ENCODE measurements around the gene GARRE1.

Gene GARRE1

GRCh38 chr19:34235425-34235940 lies 18.9 kb upstream of the GARRE1 start:
- TF ChIP-seq TEAD4 (IDR thresholded peaks at IDR 0.05): no peak
- TF ChIP-seq TCF12 (IDR thresholded peaks at IDR 0.05; ENCODE audit: low read depth): no peak

GRCh38 chr19:34236035-34236987 lies 18.0 kb upstream of the GARRE1 start:
- TF ChIP-seq EP300 (IDR thresholded peaks at IDR 0.05; ENCODE audit: borderline replicate concordance) (no peak), YY1 (IDR thresholded peaks at IDR 0.05; ENCODE audit: low read depth) (no peak), CEBPB (IDR thresholded peaks at IDR 0.05) (no peak), TEAD4 (IDR thresholded peaks at IDR 0.05) (no peak), EGR1 (IDR thresholded peaks at IDR 0.05) (no peak), TCF12 (IDR thresholded peaks at IDR 0.05; ENCODE audit: low read depth) (no peak), FOXM1 (IDR thresholded peaks at IDR 0.05; ENCODE audit: borderline replicate concordance, low read depth) (no peak), RAD21 (IDR thresholded peaks at IDR 0.05; ENCODE audit: low read depth) (no peak), MAX (IDR thresholded peaks at IDR 0.05) (no peak), TAF1 (IDR thresholded peaks at IDR 0.05; ENCODE audit: low read depth) (no peak), ZBTB7A (IDR thresholded peaks at IDR 0.05; ENCODE audit: low read depth) (no peak), NFIC (IDR thresholded peaks at IDR 0.05) (no peak), CREB1 (IDR thresholded peaks at IDR 0.05; ENCODE audit: low read depth) (no peak)
- TF ChIP-seq, protein P1, sequence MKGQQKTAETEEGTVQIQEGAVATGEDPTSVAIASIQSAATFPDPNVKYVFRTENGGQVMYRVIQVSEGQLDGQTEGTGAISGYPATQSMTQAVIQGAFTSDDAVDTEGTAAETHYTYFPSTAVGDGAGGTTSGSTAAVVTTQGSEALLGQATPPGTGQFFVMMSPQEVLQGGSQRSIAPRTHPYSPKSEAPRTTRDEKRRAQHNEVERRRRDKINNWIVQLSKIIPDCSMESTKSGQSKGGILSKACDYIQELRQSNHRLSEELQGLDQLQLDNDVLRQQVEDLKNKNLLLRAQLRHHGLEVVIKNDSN (IDR thresholded peaks at IDR 0.05): no peak
- TF ChIP-seq, protein P2, sequence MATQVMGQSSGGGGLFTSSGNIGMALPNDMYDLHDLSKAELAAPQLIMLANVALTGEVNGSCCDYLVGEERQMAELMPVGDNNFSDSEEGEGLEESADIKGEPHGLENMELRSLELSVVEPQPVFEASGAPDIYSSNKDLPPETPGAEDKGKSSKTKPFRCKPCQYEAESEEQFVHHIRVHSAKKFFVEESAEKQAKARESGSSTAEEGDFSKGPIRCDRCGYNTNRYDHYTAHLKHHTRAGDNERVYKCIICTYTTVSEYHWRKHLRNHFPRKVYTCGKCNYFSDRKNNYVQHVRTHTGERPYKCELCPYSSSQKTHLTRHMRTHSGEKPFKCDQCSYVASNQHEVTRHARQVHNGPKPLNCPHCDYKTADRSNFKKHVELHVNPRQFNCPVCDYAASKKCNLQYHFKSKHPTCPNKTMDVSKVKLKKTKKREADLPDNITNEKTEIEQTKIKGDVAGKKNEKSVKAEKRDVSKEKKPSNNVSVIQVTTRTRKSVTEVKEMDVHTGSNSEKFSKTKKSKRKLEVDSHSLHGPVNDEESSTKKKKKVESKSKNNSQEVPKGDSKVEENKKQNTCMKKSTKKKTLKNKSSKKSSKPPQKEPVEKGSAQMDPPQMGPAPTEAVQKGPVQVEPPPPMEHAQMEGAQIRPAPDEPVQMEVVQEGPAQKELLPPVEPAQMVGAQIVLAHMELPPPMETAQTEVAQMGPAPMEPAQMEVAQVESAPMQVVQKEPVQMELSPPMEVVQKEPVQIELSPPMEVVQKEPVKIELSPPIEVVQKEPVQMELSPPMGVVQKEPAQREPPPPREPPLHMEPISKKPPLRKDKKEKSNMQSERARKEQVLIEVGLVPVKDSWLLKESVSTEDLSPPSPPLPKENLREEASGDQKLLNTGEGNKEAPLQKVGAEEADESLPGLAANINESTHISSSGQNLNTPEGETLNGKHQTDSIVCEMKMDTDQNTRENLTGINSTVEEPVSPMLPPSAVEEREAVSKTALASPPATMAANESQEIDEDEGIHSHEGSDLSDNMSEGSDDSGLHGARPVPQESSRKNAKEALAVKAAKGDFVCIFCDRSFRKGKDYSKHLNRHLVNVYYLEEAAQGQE (IDR thresholded peaks at IDR 0.05; ENCODE audit: low read depth): no peak

DNA sequence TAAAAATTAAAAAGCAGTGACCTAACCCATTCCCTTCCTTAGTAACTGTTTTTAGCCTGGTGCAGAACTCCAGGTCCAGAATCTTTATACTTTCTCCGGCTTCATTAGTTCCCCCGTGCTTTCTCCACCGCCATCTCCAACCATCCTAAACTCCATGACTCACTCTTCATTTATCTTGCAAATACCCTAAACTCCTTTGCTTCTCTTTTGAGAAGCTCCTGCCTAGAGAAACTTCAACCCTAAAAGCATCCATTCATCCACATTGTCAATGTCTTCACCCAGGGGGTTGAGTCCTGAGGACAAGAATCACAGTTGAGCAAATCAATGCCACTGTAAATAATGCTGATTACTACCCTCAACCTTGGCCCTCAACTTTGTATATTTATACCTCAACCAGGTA lies 17.1 kb upstream of the GARRE1 start:
- no peak for TF ChIP-seq NFIC (IDR thresholded peaks at IDR 0.05)

- no peak for TF ChIP-seq MAX (IDR thresholded peaks at IDR 0.05)
- no peak for TF ChIP-seq TEAD4 (IDR thresholded peaks at IDR 0.05)
- TF ChIP-seq TCF12 (IDR thresholded peaks at IDR 0.05; ENCODE audit: low read depth): no peak
- no peak for TF ChIP-seq RAD21 (IDR thresholded peaks at IDR 0.05; ENCODE audit: low read depth)
- no peak for TF ChIP-seq CEBPB (IDR thresholded peaks at IDR 0.05)
- TF ChIP-seq, protein P1 (IDR thresholded peaks at IDR 0.05): no peak
- TF ChIP-seq, protein P2 (IDR thresholded peaks at IDR 0.05; ENCODE audit: low read depth): no peak
- TF ChIP-seq NFIC (IDR thresholded peaks at IDR 0.05): no peak
Observed at GRCh38 chr19:34237939-34238338, 16.4 kb upstream of the GARRE1 start.

DNA sequence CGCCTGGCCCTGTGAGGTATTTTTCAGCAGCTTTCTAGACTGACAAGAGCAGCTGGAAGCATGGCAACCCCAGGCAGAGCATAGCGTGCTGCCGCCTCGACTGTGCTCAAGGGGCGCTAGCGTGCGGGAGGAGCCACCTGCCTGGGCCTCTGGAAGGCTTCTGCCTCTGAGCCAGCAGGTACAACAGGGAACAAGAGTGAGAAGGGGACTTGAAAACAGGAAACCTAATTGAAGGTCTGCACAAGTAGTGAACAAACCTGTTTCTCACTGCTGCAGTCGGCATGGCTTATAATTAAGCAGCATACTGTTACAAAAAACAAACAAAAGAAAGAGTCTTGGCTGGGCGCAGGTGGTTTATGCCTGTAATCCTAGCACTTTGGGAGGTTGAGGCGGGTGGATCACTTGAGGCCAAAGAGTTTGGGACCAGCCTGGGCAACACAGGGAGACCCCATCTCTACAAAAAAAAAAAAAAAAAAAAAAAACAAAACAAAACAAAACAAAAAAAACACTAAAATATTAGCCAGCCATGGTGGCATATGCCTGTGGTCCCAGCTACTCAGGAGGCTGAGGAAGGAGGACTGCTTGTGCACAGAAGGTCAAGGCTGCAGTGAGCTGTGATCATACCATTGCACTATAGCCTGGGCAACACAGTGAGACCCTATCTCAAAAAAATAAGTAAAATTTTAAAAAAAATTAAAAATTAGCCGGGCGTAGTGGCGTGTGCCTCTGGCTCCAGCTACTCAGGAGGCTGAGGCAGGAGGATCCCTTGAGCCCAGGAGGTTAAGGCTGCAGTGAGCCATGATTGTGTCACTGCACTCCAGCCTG lies 12.6 kb upstream of the GARRE1 start:
- TF ChIP-seq RAD21 (IDR thresholded peaks at IDR 0.05; ENCODE audit: low read depth) (peak; percentile 51), YY1 (IDR thresholded peaks at IDR 0.05; ENCODE audit: low read depth) (no peak), CEBPB (IDR thresholded peaks at IDR 0.05) (no peak), FOXM1 (IDR thresholded peaks at IDR 0.05; ENCODE audit: borderline replicate concordance, low read depth) (no peak), TCF12 (IDR thresholded peaks at IDR 0.05; ENCODE audit: low read depth) (no peak)
- TF ChIP-seq, protein P2 (IDR thresholded peaks at IDR 0.05; ENCODE audit: low read depth): no peak

Data from Ishikawa (cell line).